Testis (tissue), 3 donors: ENCODE measurements around the gene TCF15. TPM values are rescaled to one million over a fixed set of nuclear protein-coding genes. Genes with fewer than 3 reads are reported as not detected.

Experiments
- DNase-seq: peaks from one replicate; pipeline ENCODE4 v3.0.0-alpha.2; 2019
- H3K27ac ChIP-seq, 2 donors: fragments of 200-600 bp; sonication (generic); one replicate each; pipeline ENCODE4 v1.5.1; 2019
- H3K27me3 ChIP-seq: fragments of 200-600 bp; sonication (generic); one replicate; pipeline ENCODE4 v1.5.1; 2019
- H3K36me3 ChIP-seq: fragments of 200-600 bp; sonication (generic); one replicate; pipeline ENCODE4 v1.5.1; 2017; ENCODE audit warnings: low read depth; ENCODE audit errors: missing control alignments
- H3K4me1 ChIP-seq: fragments of 200-600 bp; sonication (generic); one replicate; pipeline ENCODE4 v1.5.1; 2019
- H3K4me3 ChIP-seq, 2 donors: fragments of 200-600 bp; sonication (generic); one replicate each; pipeline ENCODE4 v1.5.1; 2017 to 2019
- H3K9me3 ChIP-seq: fragments of 200-600 bp; sonication (generic); one replicate; pipeline ENCODE4 v1.5.1; 2017
- POLR2A ChIP-seq: fragments of 450-650 bp; IDR thresholded peaks from one replicate; pipeline ENCODE4 v1.6.1; 2017; ENCODE audit warnings: antibody characterized with exemption, mild to moderate bottlenecking, moderate library complexity
- WGBS, 2 donors: methylation state at CpG; one replicate each; pipeline ENCODE4 v1.1.5; 2018; 5-methylcytosine and 5-hydroxymethylcytosine counted together
- intact Hi-C: fragments of 100-400 bp; cut with DNase I; formaldehyde crosslinking; loops from one replicate; pipeline ENCODE4 v1.15.1; 2023; ENCODE audit warnings: low total_unique reads
- polyA plus RNA-seq: library from polyadenylated mRNA; stranded (reverse); fragments of 350-450 nt; fragmentation: Illumina TruSeq; extraction: RNeasy Lipid Tissue Mini Kit (QIAGEN cat#74804); gene quantifications from one replicate; pipeline ENCODE4 v1.2.3, GENCODE V29; 2014; ENCODE audit warnings: low read depth, low replicate concordance; ENCODE audit not compliant: insufficient read depth
- total RNA-seq, 2 donors: library from RNA; depleted of rRNA; stranded (reverse); fragments of >200 nt; gene quantifications; one replicate each; pipeline ENCODE4 v1.2.3, GENCODE V29; 2016
- TF ChIP-seq, protein P1 (sequence below), 3 experiments: fragments of 450-650 bp in 2 of 3; fragments of 200-600 bp in 1 of 3; sonication (generic) in 1 of 3; IDR thresholded peaks; one replicate each; pipeline ENCODE4 v1.5.1; 2016 to 2019; ENCODE audit warnings: antibody characterized with exemption in 3 of 3, mild to moderate bottlenecking in 2 of 3, moderate library complexity in 1 of 3

The TCF15 gene
- total and polyA plus RNA-seq, 3 donors from 2014 or later: 2.0 to 3.7 (median 2.7) TPM

DNA sequence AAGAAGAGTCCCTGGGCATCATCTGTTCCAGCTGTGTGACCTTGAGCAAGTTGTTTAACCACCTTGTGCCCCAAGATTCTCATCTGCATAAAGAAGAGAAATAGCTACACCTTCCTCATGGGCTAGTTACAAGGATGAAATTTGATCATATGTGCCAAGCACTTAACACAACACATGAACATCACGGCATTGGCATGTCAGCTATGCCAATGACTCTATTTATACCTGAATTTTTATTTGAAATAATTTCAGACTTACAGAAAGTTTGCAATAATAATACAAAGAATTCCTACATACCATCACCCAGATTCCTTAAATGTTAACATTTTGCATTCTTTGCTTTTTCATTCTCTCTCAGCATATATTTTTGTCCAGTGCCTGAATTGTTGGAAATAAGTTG lies 21.0 kb upstream of the TCF15 start:
- 93 to 94% methylated on average over 1 of the region's 1 CpG for WGBS, 2 donors

DNA sequence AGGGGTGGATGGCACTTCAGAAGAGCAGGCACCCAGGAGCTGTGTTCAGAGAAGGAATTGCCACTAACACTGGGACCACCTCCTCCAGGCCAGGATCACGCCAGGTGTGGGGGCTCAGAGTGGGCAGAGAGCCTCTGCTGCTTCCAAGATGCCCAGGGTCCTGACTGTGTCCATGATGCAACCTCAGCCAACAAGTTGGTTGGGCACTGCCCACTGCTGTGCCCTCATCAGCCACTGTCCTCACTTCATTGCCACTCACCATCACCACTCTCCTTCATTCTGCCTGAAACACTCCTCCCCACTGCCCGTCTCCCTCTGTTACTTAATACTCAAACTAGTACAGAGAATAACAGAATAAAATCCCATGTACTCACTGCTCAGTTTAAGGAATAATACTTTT lies 16.5 kb upstream of the TCF15 start:
- H3K36me3 ChIP-seq: no peaks in the 10 kb centered on the region
- H3K9me3 ChIP-seq: no peaks in the 10 kb centered on the region
- H3K4me3 ChIP-seq: no peak overlapping the region
- no peak overlapping the region for H3K27ac ChIP-seq
- DNase-seq: no peak
- intact Hi-C loops: no loop called here
- TF ChIP-seq, protein P1, sequence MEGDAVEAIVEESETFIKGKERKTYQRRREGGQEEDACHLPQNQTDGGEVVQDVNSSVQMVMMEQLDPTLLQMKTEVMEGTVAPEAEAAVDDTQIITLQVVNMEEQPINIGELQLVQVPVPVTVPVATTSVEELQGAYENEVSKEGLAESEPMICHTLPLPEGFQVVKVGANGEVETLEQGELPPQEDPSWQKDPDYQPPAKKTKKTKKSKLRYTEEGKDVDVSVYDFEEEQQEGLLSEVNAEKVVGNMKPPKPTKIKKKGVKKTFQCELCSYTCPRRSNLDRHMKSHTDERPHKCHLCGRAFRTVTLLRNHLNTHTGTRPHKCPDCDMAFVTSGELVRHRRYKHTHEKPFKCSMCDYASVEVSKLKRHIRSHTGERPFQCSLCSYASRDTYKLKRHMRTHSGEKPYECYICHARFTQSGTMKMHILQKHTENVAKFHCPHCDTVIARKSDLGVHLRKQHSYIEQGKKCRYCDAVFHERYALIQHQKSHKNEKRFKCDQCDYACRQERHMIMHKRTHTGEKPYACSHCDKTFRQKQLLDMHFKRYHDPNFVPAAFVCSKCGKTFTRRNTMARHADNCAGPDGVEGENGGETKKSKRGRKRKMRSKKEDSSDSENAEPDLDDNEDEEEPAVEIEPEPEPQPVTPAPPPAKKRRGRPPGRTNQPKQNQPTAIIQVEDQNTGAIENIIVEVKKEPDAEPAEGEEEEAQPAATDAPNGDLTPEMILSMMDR (IDR thresholded peaks at IDR 0.05): no peak
- no peak for TF ChIP-seq POLR2A
- H3K27me3 ChIP-seq: no peaks in the 10 kb centered on the region
- H3K4me1 ChIP-seq: no peaks in the 10 kb centered on the region
- 90 to 96% methylated on average over 2 of the region's 2 CpGs for WGBS, 2 donors

More for the DNA sequence above, 21.0 kb upstream of the TCF15 start:
- Histone ChIP-seq H3K9me3 (no peaks in the 10 kb centered on the region), H3K4me1 (no peaks in the 10 kb centered on the region), H3K27ac (no peak overlapping the region), H3K4me3 (no peak overlapping the region), H3K36me3 (no peaks in the 10 kb centered on the region), H3K27me3 (no peaks in the 10 kb centered on the region)
- TF ChIP-seq, protein P1 (IDR thresholded peaks at IDR 0.05): no peak
- no peak for TF ChIP-seq POLR2A
- intact Hi-C loops: no loop called here
- DNase-seq: no peak

DNA sequence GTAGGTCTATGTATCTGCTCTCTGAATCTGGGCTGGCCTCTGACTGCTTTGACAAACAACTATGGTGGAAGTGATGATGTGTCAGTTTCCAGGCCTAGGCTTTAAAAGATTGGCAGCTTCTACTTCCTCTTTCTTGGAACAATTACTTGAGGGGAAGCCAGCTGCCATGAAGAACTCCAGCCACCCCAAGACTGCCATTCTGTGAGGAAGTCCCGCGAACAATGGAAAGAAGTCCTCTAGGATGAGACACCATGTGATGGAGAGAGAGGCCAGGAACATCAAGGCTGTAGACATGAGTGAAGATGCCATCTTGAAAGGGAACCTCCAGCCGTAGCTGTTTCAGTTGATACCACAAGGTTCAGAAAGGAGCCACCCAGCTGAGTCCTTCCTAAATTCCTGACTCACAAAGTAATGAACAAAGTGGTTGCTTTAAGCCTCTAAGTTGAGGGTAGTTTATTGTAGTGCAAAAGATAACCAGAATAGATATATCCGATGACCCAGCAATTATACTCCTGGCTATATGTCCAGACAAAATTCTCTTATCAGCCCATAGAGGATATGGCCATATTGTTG lies 15.3 kb upstream of the TCF15 start:
- Histone ChIP-seq H3K4me1 (no peaks in the 10 kb centered on the region), H3K27ac (no peak overlapping the region), H3K36me3 (no peaks in the 10 kb centered on the region), H3K4me3 (no peak overlapping the region), H3K9me3 (no peaks in the 10 kb centered on the region), H3K27me3 (no peaks in the 10 kb centered on the region)
- no peak for DNase-seq
- TF ChIP-seq POLR2A: no peak
- TF ChIP-seq, protein P1 (IDR thresholded peaks at IDR 0.05): no peak
- intact Hi-C loops: no loop called here
- 91 to 97% methylated on average over 4 of the region's 4 CpGs for WGBS, 2 donors

DNA sequence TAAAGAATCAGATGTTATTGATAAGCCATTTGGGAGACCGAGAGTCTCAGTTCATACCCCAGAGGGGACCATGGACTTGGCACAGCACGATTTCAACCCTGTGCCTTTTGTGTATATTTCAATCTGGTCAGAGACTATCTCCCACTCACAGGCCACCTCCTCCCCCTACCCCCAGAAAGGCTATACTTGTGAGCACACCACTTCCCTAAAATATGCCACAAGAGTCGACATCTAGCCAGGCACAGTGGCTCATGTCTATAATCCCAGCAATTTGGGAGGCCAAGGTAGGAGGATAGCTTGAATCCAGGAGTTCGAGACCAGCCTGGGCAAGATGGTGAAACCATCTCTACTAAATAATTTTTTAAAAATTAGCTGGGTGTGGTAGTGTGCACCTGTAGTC lies 13.6 kb upstream of the TCF15 start:
- H3K36me3 ChIP-seq: no peaks in the 10 kb centered on the region
- WGBS, 2 donors: 73% methylated on average over 4 of the region's 4 CpGs
- no peak overlapping the region for H3K4me3 ChIP-seq
- intact Hi-C loops: no loop called here
- TF ChIP-seq, protein P1 (IDR thresholded peaks at IDR 0.05): no peak
- TF ChIP-seq POLR2A: no peak
- H3K4me1 ChIP-seq: no peaks in the 10 kb centered on the region
- no peak for DNase-seq
- H3K9me3 ChIP-seq: no peaks in the 10 kb centered on the region
- no peaks in the 10 kb centered on the region for H3K27me3 ChIP-seq
- H3K27ac ChIP-seq: no peak overlapping the region

DNA sequence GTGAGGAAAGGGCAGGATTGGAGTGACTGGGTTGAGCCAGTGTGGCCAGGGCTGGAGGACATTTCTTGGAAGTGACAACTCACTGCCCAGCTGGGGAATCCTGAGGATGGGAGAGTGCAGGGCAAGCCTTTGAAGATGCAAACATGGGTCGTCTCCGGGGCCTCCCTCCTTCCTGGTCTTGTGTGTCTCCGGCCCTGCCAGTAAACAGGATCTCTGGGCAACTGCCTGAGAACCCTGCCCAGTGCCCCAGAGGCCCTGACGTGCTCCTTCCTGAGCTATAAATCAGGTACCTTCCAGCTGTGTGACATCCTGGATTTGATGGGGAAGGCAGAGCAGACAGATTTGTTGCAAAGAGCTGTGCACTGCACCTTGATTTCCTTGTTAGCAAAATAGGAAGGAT lies 12.9 kb upstream of the TCF15 start:
- no peaks in the 10 kb centered on the region for H3K27me3 ChIP-seq
- 49% methylated on average over 4 of the region's 4 CpGs; no CpG with 5 or more reads in 1 of the 2 donors for WGBS, 2 donors
- no peaks in the 10 kb centered on the region for H3K4me1 ChIP-seq
- H3K4me3 ChIP-seq: no peak overlapping the region
- intact Hi-C loops: no loop called here
- no peaks in the 10 kb centered on the region for H3K9me3 ChIP-seq
- TF ChIP-seq, protein P1 (IDR thresholded peaks at IDR 0.05): no peak
- no peak for TF ChIP-seq POLR2A
- H3K27ac ChIP-seq: no peak overlapping the region
- no peak for DNase-seq
- no peaks in the 10 kb centered on the region for H3K36me3 ChIP-seq
